Kidney epithelial cell (primary cell): Measurements from ENCODE around the gene TMEM219. TPM values are rescaled to one million over a fixed set of nuclear protein-coding genes. Genes with fewer than 3 reads are reported as not detected.
"Not testable (repeated sequence)": the region's sequence is repeated elsewhere in the genome, so short reads cannot be mapped to it uniquely, and the experiment has no call there.

Experiments used
- DNase-seq: peaks from one replicate; pipeline ENCODE4 v3.0.0-alpha.2; 2010; ENCODE audit warnings: low read depth
- H3K27me3 ChIP-seq: 2 replicates; pipeline ENCODE4 v1.6.0; 2011; ENCODE audit warnings: low read length; ENCODE audit not compliant: control insufficient read depth, insufficient read depth
- H3K36me3 ChIP-seq: 2 replicates; pipeline ENCODE4 v1.5.1; 2011; ENCODE audit warnings: low read length; ENCODE audit not compliant: control insufficient read depth, insufficient read depth
- H3K4me3 ChIP-seq: 2 replicates; pipeline ENCODE4 v1.5.1; 2011; ENCODE audit warnings: low read depth, mild to moderate bottlenecking, control low read depth, low read length
- CTCF ChIP-seq: IDR thresholded peaks from 2 replicates; pipeline ENCODE4 v1.5.1; 2011; ENCODE audit warnings: mild to moderate bottlenecking, moderate library complexity, low read length, control low read depth, inconsistent platforms; ENCODE audit not compliant: insufficient read depth, poor library complexity, severe bottlenecking
- total RNA-seq: library from RNA; depleted of rRNA; stranded (reverse); fragments of >200 nt; gene quantifications from 2 replicates; pipeline ENCODE4 v1.2.3, GENCODE V29; 2015

The TMEM219 gene
- total RNA-seq, 1 donor from 2014 or later: 175 TPM

DNA sequence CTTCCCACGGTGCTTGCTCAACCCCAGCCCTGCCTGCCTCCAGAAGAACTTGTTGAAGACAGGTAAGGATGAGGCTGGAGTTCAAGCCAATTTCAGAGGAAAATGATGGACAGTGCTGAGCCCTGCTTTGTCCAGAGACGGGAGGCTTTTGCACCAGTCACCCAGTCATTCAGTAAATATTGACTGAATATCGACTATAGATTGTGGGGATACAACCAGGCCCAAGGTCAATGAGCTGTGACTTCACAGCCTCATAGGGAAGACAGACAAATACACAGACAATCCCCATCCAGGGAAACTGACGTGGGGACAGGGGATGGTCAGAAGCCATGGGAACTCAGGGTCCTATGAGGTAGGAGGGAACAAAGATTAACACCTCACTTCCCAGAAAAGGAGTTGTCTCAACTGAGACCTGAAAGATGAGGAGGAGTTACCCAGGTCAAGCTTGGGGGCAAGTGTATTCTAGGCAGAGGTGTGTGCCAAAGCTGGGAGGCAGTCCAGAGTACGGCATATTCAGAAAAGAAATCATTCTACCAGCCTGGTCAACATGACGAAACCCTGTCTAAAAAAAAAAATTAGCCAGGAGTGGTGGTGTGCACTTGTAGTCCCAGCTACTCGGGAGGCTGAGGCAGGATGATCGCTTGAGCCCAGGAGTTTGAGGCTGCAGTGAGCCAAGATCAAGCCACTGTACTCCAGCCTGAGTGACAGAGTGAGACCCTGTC, 54.8 kb downstream of the TMEM219 start:
- no peak overlapping the region for H3K4me3 ChIP-seq
- H3K36me3 ChIP-seq: no peaks in the 10 kb centered on the region
- no peak for TF ChIP-seq CTCF
- DNase-seq: no peak
- peaks cover 5% of the 10 kb centered on the region for H3K27me3 ChIP-seq

- Histone ChIP-seq H3K36me3 (no peaks in the 10 kb centered on the region), H3K4me3 (no peak overlapping the region), H3K27me3 (no peaks in the 10 kb centered on the region)
- no peak for DNase-seq
- no peak for TF ChIP-seq CTCF
These were observed 55.4 kb downstream of the TMEM219 start for GRCh38 chr16:30017277-30017656.

GRCh38 chr16:30017937-30018336, 56.1 kb downstream of the TMEM219 start:
- H3K27me3 ChIP-seq, DNase-seq, H3K36me3 ChIP-seq, H3K4me3 ChIP-seq: not testable (repeated sequence)

GRCh38 chr16:30018731-30019158, 56.9 kb downstream of the TMEM219 start:
- Histone ChIP-seq H3K4me3 (no peak overlapping the region), H3K27me3 (no peaks in the 10 kb centered on the region), H3K36me3 (no peaks in the 10 kb centered on the region)
- DNase-seq: no peak
- no peak for TF ChIP-seq CTCF

Other genes starting within 250 kb of the TMEM219 start
- not detected in 2 replicates for gene C16orf54, start 216.1 kb upstream of the TMEM219 start, total RNA-seq
- not detected in 2 replicates for gene ZG16, start 183.8 kb upstream of the TMEM219 start, total RNA-seq
- 24.2 and 27.5 TPM in 2 replicates for gene KIF22, start 171.3 kb upstream of the TMEM219 start, total RNA-seq
- gene MAZ, start 155.6 kb upstream of the TMEM219 start, total RNA-seq: 164 and 200 TPM in 2 replicates
- 0.27 and 0.29 TPM in 2 replicates for gene PRRT2, start 149.9 kb upstream of the TMEM219 start, total RNA-seq
- gene PAGR1, start 145.9 kb upstream of the TMEM219 start, total RNA-seq: 40.1 and 53.9 TPM in 2 replicates
- 194 and 209 TPM in 2 replicates for gene MVP, start 141.6 kb upstream of the TMEM219 start, total RNA-seq
- 83.9 and 85.2 TPM in 2 replicates for gene CDIPT, start 98.9 kb upstream of the TMEM219 start, total RNA-seq
- 26.2 and 30.4 TPM in 2 replicates for gene SEZ6L2, start 62.5 kb upstream of the TMEM219 start, total RNA-seq
- 10.2 and 12.5 TPM in 2 replicates for gene ASPHD1, start 61.6 kb upstream of the TMEM219 start, total RNA-seq
- 24.7 and 38.2 TPM in 2 replicates for gene KCTD13, start 35.9 kb upstream of the TMEM219 start, total RNA-seq
- 40.1 and 41.7 TPM in 2 replicates for gene TAOK2, start 11.8 kb downstream of the TMEM219 start, total RNA-seq
- 13.2 and 20.3 TPM in 2 replicates for gene HIRIP3, start 33.5 kb downstream of the TMEM219 start, total RNA-seq
- 43.8 and 114 TPM in 2 replicates for gene INO80E, start 34.2 kb downstream of the TMEM219 start, total RNA-seq
- gene DOC2A, start 48.9 kb downstream of the TMEM219 start, total RNA-seq: 0.33 TPM in 1 of 2 replicates, not detected in the other
- not detected in 2 replicates for gene C16orf92, start 61.1 kb downstream of the TMEM219 start, total RNA-seq
- gene TLCD3B, start 69.2 kb downstream of the TMEM219 start, total RNA-seq: not detected in 2 replicates
- gene ALDOA, start 103.7 kb downstream of the TMEM219 start, total RNA-seq: 826 and 1,130 TPM in 2 replicates
- 126 and 139 TPM in 2 replicates for gene PPP4C, start 113.9 kb downstream of the TMEM219 start, total RNA-seq
- gene TBX6, start 129.8 kb downstream of the TMEM219 start, total RNA-seq: 0.55 and 0.58 TPM in 2 replicates
- 25.5 and 32.3 TPM in 2 replicates for gene YPEL3, start 134.1 kb downstream of the TMEM219 start, total RNA-seq
- gene GDPD3, start 151.5 kb downstream of the TMEM219 start, total RNA-seq: 0.14 and 0.50 TPM in 2 replicates
- gene MAPK3, start 161.1 kb downstream of the TMEM219 start, total RNA-seq: 35.9 and 40.8 TPM in 2 replicates
- 9.7 and 10.8 TPM in 2 replicates for gene CORO1A, start 221.5 kb downstream of the TMEM219 start, total RNA-seq
- 312 and 512 TPM in 2 replicates for gene BOLA2B, start 231.6 kb downstream of the TMEM219 start, total RNA-seq
- gene SLX1A, start 231.8 kb downstream of the TMEM219 start, total RNA-seq: 35.0 and 45.4 TPM in 2 replicates
- gene SULT1A3, start 237.2 kb downstream of the TMEM219 start, total RNA-seq: 2.2 and 6.3 TPM in 2 replicates